RWPE2 (cell line): ENCODE data around the gene CHD1L.
"Not testable (repeated sequence)": the region's sequence is repeated elsewhere in the genome, so short reads cannot be mapped to it uniquely, and the experiment has no call there.

ENCODE experiments used
- ATAC-seq: fragments of 200-7000 bp; cut with Tn5 transposase; 3 replicates; pipeline ENCODE4 v1.9.1; 2021; ENCODE audit warnings: low read depth
- DNase-seq: peaks from one replicate; pipeline ENCODE4 v3.0.0-alpha.2; 2020; ENCODE audit warnings: low spot score
- H3K27ac ChIP-seq: fragments of 450-650 bp; 2 replicates; pipeline ENCODE4 v1.5.1; 2017; ENCODE audit warnings: mild to moderate bottlenecking; ENCODE audit not compliant: poor library complexity, severe bottlenecking
- H3K27me3 ChIP-seq: fragments of 250-450 bp; sonication (Bioruptor Pico); 2 replicates; pipeline ENCODE4 v1.5.1; 2021; ENCODE audit warnings: mild to moderate bottlenecking, moderate library complexity; ENCODE audit not compliant: insufficient read depth, poor library complexity, severe bottlenecking
- H3K36me3 ChIP-seq: fragments of 250-450 bp; sonication (Bioruptor Pico); 2 replicates; pipeline ENCODE4 v1.5.1; 2020; ENCODE audit warnings: low read depth, mild to moderate bottlenecking, moderate library complexity
- H3K4me1 ChIP-seq: fragments of 250-450 bp; sonication (Bioruptor Pico); 2 replicates; pipeline ENCODE4 v1.5.1; 2021; ENCODE audit warnings: mild to moderate bottlenecking, moderate library complexity; ENCODE audit not compliant: insufficient read depth, poor library complexity, severe bottlenecking
- H3K4me3 ChIP-seq: fragments of 250-450 bp; sonication (Bioruptor Pico); 2 replicates; pipeline ENCODE4 v1.5.1; 2021; ENCODE audit warnings: mild to moderate bottlenecking, moderate library complexity; ENCODE audit not compliant: severe bottlenecking
- H3K9me3 ChIP-seq: fragments of 250-450 bp; sonication (Bioruptor Pico); 2 replicates; pipeline ENCODE4 v1.5.1; 2021; ENCODE audit warnings: mild to moderate bottlenecking, moderate library complexity; ENCODE audit not compliant: severe bottlenecking
- TF ChIP-seq, protein P1 (sequence below): fragments of 450-650 bp; IDR thresholded peaks from one replicate; pipeline ENCODE4 v1.5.1; 2017; ENCODE audit warnings: mild to moderate bottlenecking, moderate library complexity; ENCODE audit not compliant: poor library complexity, severe bottlenecking

The CHD1L gene

DNA sequence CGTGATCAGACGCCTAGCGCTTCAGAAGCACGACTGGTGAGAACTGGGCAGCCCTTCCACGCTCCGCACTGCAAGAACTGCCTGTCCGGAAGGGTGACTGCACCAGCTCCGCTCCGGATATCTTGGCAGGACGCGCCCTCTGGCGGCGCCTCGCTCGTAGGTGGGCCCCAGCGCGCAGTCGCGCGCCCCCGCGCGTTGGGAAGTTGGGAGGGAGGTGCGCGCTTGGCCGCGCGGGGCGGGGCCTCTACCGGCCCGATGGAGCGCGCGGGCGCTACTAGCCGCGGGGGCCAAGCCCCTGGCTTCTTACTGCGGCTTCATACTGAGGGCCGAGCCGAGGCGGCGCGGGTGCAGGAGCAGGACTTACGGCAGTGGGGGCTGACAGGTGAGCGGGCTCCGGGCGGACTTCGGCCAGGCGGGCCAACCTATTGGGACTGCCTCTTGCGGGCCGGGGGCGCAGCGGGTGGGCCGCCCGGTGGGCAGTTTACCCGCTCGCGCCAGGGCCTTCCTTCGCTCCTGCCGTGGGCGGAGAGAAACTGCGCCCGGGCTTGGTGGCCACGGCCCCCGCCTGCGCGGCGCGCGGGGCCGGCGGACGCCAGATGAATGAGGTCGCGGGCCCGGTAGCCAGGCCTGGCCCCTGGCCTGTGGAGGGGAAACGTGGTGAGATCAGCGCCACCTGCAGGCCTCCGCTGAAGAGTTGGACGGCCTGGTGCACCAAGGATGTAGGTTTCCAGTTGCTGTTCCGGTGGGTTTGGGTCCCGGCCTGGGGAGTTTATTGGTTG lies at the start of gene CHD1L:
CHD1L (plus strand) TSS at position 236 of the 779 bp plus-strand sequence; CDS start at position 256, 20 bp downstream.
- peak; percentile 89 for DNase-seq
- Histone ChIP-seq H3K27me3 (no peaks in the 10 kb centered on the region), H3K4me1 (peaks cover 20% of the 10 kb centered on the region), H3K4me3 (peak within 1 kb of the TSS; percentile 94), H3K9me3 (no peaks in the 10 kb centered on the region), H3K27ac (peak within 1 kb of the TSS; percentile 64), H3K36me3 (no peaks in the 10 kb centered on the region)
- TF ChIP-seq, protein P1, sequence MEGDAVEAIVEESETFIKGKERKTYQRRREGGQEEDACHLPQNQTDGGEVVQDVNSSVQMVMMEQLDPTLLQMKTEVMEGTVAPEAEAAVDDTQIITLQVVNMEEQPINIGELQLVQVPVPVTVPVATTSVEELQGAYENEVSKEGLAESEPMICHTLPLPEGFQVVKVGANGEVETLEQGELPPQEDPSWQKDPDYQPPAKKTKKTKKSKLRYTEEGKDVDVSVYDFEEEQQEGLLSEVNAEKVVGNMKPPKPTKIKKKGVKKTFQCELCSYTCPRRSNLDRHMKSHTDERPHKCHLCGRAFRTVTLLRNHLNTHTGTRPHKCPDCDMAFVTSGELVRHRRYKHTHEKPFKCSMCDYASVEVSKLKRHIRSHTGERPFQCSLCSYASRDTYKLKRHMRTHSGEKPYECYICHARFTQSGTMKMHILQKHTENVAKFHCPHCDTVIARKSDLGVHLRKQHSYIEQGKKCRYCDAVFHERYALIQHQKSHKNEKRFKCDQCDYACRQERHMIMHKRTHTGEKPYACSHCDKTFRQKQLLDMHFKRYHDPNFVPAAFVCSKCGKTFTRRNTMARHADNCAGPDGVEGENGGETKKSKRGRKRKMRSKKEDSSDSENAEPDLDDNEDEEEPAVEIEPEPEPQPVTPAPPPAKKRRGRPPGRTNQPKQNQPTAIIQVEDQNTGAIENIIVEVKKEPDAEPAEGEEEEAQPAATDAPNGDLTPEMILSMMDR = peak; percentile 93
- ATAC-seq = peak; percentile 87

DNA sequence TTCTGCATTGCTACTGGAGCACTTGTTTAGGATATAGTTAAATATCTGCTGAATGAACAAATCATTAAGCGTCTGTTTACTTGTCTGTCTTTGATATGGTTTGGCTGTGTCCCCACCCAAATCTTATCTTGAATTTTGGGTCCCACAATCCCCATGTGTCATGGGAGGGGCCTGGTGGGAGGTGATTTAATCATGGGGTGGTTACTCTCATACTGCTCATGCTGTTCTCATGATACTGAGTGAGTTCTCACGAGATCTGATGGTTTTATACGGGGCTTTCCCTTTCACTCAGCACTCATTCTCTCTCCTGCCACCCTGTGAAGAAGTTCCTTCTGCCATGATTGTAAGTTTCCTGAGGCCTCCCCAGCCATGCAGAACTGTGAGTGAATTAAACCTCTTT lies 45.2 kb upstream of the CHD1L start:
- not testable (repeated sequence) for H3K4me1 ChIP-seq, H3K9me3 ChIP-seq, H3K4me3 ChIP-seq, ATAC-seq, DNase-seq, H3K36me3 ChIP-seq, H3K27ac ChIP-seq, H3K27me3 ChIP-seq

DNA sequence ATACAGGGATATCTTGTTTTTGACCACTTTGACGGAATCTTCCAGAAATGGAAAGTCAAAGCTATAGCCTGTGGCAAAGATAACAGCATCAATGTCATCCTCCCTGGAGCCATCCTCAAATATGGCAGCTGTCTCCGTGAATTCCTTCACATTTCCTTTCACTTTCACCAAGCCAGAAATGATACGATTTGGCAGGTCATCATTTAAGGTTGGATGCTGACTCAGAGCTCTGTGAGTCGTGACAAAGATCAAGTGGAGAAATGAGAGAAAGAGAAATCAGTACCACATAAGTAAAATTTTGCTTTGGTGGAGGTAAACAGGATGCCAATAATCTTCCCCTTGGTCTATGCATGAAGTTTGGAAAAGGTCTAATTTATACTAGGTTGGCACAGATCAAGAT lies 41.2 kb upstream of the CHD1L start:
- Histone ChIP-seq H3K27me3 (no peaks in the 10 kb centered on the region), H3K9me3 (no peaks in the 10 kb centered on the region), H3K4me1 (no peaks in the 10 kb centered on the region), H3K27ac (no peak overlapping the region), H3K4me3 (no peak overlapping the region), H3K36me3 (no peaks in the 10 kb centered on the region)
- no peak for ATAC-seq
- DNase-seq = no peak
- TF ChIP-seq, protein P1 = no peak

DNA sequence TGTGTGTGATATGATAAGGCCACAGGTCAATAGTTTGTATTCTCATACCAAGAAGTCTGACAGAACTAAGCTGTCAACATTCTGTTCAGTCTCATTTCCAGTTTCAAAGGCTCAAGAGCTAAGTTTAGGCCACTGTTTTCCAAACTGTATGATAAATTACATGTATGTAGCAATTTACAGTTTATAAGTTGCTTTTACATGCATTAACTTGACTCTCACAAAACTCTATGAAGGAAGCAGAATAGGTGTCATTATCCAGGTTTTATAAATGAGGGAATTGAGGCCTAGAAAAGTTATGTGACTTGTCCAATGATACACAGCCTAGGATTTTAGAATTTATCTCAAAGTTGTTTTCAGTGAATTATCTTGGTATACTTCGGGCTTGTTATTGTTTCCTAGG lies 40.7 kb upstream of the CHD1L start:
- Histone ChIP-seq H3K9me3 (no peaks in the 10 kb centered on the region), H3K4me1 (no peaks in the 10 kb centered on the region), H3K36me3 (no peaks in the 10 kb centered on the region), H3K27ac (no peak overlapping the region), H3K27me3 (no peaks in the 10 kb centered on the region), H3K4me3 (no peak overlapping the region)
- no peak for DNase-seq
- TF ChIP-seq, protein P1 = no peak
- no peak for ATAC-seq

DNA sequence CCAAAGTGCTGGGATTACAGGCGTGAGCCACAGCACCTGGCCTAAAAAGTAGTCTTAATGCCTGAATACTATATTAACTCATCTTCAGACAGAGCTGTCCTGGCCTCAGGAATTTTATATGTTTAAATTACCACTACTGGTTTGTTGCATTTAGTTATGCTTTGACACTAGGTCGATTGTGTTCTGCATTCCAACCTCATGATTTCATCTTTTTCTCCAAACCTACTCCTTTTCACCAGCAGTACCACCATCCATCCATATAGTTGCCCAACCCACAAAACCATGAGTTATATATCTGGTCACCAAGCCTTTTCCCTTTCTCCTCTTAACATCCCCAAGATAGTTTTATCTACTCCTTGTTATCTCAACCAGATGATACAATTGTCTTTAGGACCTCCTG lies 39.9 kb upstream of the CHD1L start:
- H3K27ac ChIP-seq = no peak overlapping the region
- DNase-seq (no peak), ATAC-seq (no peak)
- no peak overlapping the region for H3K4me3 ChIP-seq
- TF ChIP-seq, protein P1 = no peak
- H3K36me3 ChIP-seq = no peaks in the 10 kb centered on the region
- H3K27me3 ChIP-seq = no peaks in the 10 kb centered on the region
- no peaks in the 10 kb centered on the region for H3K9me3 ChIP-seq
- no peaks in the 10 kb centered on the region for H3K4me1 ChIP-seq
